ENCODE results near the gene CDH12.

The CDH12 gene

DNA sequence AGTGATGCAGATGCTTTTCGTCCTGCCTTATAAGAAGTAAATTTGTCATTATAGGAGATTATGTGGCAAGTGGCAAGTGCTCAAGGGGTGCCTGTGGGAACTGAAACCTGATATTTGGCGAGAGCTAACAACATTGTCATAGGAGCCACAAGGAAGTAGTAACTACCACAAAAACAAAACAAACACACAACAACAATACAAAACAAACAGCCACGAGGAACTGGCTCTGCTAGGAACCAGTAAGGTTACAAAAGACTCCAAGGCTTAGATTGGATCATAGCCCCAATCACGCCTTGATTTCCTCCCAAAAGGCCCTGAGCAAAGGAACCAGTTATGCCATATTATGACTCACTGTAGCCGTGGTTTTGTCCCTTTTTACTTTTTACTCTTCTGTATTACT is 1045.2 kb downstream of the CDH12 start:
- DNase-seq: no peak

DNA sequence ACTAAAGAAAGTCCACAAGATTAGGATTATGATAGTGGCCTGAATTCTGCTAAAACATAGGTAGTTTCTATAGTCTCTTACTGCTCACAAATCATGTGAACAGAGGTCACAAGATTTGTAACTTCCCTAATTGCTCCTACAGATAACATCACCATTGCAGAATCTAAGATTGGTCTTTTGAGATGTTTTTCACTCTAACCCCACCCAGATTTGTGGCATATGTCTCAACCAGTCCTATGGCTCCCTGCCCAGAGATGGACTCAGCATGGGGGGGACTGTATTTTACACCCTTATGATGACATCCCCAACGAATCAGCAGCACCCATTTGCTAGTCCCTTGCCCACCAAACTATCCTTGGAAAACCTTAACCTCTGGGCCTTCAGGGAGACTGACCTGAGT is 1046.2 kb downstream of the CDH12 start:
- no peak for DNase-seq

DNA sequence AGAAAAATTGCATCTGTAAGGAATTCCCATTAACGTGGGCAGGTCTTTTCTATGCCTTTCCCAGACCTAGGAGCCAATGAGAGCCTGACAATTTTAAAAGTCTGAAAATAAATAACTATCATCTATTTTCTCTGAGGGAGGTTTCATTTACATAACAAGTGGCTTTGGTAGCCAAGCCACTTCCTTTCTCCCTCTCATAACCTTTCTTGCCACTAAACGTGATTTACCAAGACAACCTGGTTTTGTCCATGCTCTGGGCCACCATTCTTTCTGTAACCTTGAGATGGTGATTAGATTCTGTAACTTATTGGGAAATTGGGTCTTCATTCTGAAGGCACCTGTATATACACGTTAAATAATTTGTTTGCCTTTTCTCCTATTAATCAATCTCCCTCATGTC is 1046.9 kb downstream of the CDH12 start:
- DNase-seq: no peak

DNA sequence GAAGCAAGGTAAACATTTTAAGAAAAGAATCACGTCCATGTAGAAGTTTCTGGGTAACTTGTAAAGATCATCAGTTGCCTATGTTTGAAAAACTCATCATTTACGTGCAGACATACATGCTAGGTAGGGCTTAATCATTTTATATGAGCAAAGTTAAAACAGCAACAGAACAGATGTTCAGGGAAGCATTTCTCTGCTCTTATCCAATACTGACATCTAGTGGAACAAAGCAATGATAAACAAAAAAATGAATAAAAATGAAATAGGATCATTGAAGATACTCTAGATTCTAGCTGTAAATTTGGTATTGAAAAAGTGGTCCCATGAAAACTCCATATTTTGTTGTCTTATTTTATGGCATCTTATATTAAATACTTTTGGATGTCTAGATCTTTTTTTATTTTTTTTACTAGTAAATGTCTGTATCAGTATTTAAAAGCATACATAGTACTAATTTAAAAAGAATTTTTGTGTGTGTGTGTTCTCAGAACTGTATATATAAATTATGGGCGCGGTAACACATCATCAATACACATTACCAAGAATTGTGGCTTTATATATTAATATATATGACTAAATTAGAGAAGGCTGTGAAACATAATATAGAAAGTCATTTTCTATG is 1050.2 kb downstream of the CDH12 start:
- DNase-seq: no peak

DNA sequence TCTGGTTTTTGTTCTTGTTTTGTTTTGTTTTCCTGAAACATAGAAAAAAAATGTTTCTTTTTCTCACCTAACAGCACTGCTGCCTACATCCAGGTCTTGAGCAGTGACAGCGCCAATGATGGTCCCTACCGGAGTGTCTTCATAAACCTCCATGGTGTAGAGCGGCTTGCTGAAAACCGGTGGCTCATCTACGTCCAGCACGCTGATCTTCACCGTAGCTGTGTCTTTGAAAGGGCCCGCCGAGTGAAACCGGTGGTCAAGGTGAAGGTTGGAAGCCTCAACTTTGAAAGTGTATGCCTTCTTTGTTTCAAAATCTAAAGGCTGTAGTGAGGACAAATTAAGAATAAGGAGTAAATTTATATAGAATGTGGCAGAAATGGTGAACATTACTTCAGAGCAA is 1051.0 kb downstream of the CDH12 start:
- no peak for DNase-seq

DNA sequence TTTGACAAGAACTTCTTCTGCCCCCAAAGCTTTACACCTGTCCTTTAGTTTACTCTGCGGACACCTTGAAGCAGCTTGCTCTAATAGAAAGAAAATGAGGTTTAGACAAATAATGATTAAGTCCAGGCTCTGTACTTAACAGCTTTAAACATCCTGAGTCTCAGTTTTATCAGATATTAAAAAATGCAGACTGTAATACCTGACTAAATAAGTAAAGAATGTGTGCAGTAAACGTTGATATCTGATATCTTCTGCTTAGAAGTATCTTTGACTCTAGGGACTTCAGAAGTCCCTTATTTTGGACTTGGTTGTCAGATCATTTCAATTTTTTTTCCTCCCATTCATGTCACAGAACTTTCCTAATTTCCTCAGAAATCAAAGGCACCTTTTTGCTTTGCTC is 1060.4 kb downstream of the CDH12 start:
- no peak for DNase-seq

DNA sequence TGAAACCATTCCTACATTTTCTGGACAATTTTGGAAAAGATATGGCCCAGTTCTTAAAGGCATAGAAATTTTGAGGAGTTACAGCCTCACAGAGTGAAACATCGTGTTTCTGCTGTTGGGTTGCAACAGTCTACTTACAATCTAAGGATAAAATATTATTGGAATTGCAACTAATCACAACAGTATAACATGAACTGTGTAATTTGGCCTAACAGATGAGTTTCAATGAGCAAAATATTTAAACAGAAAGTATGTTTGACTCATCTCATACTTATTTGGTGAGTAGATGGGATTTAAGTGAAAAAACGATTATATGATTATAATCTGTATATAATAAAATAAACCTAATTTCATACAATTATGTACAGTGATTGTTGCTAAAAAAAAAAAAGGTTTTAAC is 1061.8 kb downstream of the CDH12 start:
- no peak for DNase-seq

DNA sequence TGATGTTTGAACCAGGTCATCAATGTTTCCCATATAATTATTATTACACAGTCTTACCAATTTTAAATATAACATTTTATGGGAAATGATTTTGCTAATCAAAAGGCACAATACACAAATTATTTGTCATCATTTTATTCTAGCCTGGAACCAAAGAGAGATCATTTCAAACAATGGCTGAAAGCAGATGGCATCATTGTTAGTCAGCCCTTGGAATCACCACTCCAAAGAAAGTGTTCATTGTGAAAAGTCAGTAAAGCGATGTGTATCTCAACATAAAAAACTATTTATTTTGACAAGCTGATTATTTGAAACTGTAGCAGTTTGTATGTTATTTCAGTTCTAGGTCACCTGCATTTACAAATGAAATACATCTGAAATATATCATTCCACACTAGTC is 1068.7 kb downstream of the CDH12 start:
- no peak for DNase-seq

DNA sequence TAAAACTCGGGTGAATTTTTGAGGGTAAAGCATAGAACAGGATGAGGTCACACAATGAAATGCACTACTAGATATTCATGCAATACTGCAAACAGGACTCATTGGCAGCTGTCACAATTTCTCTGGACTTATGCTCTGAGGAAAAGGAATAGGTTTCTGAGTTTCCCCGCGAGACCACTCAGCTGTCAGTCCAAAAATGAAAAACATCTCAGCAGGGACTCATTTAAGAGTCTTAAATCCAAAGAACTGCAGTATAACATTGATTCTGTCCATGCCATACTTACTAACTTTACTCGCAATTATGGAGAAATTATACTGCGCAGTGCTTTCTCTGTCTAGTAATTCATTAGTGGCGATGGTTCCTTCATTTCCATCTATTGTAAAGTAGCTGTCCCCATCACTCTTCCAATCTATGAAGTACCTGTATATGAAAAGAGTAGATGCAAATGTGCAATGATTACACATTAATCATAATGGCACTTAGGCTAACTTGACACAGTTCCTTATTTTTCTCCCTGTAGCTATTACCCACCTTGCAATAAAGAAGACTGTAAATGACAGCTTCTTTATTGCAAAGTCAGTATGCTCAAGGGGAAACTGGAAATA is 1070.0 kb downstream of the CDH12 start:
- no peak for DNase-seq

DNA sequence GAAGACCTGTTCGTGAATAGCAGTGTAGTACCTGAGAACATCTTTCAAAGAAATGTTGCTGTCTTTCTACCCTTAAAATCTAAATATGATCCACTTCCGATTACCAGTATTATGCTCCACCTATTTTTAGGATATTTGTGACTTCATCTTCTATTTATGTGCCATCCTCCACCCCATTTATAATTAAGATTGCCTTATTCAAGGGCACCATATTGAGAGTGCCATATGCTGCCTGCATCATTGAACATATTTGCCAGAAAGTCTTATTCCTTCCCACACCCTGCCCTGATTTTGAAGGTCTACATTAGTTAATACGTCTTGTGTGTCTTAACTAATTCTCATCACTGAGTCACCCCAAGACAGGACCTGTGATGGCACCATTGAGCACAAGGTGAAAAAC is 1076.7 kb downstream of the CDH12 start:
- no peak for DNase-seq

DNA sequence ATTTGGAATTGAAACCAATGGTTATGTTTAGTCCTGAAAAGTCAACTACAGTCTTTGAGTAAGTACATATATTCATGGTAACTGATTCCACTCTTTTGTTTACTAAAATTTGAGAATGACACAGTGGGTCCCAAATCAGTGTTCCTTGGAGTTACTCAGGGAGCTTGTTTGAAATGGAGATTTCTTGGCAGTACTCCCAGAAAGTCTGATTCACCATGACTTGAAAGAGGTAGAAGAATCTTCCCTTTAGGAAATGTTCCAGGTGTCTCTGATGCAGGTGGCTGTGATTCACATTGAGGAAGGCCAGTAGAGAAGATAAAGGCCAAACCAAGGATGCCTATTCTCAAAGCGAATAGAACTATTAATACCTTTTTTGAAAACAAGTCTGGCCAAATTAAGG is 1078.3 kb downstream of the CDH12 start:
- no peak for DNase-seq

DNA sequence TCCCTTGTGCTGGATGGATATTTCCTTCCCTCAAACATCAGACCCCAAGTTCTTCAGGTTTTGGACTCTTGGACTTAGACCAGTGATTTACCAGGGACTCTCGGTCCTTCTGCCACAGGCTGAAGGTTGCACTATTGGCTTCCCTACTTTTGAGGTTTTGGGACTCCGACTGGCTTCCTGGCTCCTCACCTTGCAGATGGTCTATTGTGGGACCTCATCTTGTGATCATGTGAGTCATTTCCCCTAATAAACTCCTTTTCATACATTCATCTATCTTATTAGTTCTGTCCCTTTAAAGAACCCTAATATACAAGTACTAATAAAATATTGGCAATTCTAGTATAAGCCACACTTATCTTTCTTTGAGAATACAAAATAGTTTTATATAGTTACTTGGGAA is 1078.9 kb downstream of the CDH12 start:
- no peak for DNase-seq

DNA sequence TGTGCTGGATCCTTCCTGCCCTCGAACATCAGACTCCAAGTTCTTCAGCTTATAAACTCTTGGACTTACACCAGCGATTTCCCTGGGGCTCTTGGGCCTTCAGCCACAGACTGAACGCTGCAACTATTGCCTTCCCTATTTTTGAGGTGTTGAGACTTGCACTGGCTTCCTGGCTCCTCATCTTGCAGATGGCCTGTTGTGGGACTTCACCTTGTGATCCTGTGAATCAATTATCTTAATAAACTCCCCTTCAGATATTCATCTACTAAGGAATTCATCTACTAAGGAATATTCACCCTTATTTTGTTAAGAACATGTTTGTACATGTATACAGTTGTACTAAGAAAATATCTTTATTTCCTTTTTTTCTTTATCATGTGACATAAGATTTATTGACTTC is 1079.7 kb downstream of the CDH12 start:
- no peak for DNase-seq

DNA sequence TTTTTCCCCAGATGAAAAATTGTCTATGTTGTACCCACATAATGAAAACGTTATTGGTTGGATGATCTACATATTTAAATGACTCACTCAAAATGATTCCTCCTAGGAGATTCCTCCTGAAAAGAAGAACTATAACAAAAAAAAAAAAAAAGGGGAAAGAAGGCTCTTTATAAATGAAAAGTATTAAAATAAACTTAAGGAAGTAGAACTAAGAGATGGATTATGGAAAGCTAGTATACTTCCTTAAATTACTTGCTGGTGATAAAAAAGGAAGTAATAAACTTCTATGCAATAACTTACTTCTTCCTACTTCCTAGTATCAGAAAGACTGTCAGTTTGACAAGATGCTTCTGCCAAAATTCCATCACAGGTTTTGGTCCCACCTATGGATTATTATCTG is 1087.7 kb downstream of the CDH12 start:
- DNase-seq: no peak

DNA sequence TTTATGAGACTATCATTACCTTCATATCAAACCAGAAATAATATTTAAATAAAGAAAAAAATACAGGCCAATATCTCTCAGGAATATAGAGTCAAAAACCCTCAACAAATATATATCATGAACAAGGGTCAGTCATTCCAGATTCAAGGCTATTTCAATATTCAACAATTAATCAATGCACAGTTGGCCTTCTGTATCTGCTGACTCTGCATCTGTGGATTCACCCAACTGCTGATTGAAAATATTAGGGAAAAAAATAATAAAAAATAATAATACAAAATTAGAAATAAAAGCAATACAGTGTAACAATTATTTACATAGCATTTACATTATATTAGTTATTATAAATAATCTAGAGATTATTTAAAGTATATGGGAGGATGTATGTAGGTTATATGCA is 1114.0 kb downstream of the CDH12 start:
- no peak for DNase-seq

DNA sequence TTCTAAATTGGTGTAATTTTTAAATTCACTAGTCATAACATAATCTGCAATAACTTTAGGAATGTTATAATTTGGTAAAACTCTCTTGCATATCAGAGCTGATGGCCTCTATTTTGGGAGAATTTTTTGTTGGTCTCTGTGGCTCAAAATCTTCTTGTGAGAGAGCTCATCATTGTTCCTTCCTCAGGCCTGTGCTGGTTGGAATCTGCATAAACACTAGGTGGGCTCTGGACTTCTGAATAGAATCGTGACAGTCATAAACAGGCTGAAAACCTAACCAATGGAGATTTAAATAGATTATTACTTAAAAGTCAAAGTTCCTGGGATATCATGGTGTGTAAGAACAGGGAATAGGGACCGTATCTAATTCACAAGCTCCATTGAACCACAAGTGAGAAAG is 1129.6 kb downstream of the CDH12 start:
- DNase-seq: no peak

DNA sequence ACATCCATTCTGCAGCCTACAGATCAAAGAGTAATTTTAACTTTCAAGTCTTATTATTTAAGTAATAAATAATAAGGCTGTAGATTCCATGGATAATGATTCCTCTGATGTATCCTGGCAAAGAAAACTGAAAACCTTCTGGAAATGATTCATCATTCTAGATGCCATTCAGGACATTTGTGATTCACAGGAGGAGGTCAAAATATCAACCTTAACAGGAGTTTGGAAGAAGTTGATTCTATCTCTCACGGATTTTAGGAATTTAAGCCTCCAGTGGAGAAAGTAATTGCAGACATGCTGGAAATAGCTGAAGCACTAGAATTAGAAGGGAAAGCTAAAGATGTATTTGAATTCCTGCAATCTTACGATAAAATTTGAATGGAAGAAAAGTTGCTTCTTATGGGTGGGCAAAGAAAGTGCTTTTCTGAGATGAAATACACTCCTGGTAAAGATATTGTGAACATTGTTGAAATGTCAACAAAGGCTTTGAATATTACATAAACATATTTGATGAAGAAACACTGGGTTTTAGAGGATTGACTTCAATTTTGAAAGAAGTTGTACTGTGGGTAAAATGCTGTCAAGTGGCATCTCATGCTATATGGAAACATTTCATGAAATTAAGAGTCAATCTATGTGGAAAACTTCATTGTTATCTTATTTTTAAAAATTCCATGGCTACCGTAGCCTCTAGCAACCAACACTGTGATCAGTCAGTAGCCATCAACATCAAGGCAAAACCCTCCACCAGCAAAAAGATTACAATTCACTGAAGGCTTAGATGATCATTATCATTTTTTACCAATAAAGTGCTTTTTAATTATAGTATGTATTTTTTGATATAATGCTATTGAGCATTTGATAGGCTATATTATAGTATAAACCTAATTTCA is 1141.0 kb downstream of the CDH12 start:
- no peak for DNase-seq

DNA sequence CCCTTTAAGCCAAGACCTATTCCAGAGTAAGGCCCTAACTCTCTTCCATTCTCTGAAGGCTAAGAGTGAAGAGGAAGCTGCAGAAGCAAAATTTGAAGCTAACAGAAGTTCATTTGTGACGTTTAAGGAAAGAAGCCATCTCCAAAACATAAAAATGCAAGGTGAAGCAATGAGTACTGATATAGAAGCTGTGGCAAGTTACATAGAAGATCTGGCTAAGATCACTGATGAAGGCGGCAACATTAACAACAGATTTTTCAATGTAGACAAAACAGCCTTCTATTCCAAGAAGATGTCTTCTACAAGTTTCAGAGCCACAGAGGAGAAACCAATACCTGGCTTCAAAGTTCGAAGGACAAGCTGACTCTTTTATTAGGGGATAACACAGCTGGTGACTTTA is 1143.4 kb downstream of the CDH12 start:
- no peak for DNase-seq

DNA sequence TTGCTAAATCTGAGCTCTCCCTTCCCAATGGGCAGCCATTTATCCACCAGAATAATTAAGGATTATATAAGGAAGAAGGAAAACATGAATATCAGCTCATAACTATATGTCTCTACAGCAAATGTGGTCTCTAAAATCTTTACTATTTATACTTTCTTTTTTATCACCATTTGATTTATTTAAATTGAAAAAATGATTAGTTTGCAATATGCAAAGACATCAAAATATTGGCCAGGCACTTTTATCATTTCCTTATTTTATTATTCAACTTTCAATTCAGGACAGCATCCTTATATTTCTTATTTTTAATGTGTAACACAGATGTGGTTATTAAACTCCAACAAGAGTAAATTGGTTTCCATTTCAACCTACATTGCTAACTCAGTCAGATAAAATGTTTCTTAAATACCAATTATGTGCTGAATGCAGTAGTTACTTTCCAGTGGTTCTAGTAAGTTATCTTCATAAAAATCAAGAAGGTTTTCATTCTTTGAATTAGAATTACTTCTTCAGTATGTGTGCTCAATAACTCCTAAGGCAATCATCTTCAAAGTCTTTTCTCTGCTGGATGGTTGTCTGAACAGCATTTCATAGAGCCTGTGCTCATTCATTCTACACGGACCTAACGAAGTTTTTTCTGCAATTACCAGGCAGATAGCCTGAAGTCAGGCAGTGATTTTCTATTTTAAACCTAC is 1148.0 kb downstream of the CDH12 start:
- no peak for DNase-seq

DNA sequence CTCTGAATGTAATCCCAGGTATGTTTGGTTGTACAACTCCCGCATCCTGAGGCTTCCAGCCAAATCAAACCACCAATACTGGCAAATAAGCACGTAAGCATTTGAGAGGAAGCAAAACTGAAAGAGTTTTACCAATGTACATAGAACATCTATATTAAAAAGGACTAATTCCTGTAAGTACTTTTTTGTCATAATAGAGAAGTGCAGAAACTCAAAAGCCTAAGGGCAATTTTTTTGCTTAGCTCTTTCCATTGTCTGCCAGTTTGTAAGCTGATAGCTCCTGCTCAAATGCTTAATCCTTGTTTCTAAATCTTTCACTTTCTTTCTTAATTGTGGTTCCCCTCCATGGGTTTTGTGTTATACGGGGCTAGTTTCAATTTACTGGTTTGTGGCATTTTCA is 1151.8 kb downstream of the CDH12 start:
- DNase-seq: no peak

Data from stimulated activated CD4-positive, alpha-beta T cell treated with anti-CD3 and anti-CD28 coated beads, Interleukin-1b, Interleukin-23, amount 100 ng/mL, for 48 hours (primary cell).